LNCaP clone FGC (cell line): ENCODE measurements around the gene SPG7.

Source experiments
- DNase-seq: peaks from one replicate; pipeline ENCODE4 v3.0.0-alpha.2; 2011; ENCODE audit warnings: low read depth
- H3K4me3 ChIP-seq: 2 replicates; pipeline ENCODE4 v1.5.1; 2011; ENCODE audit warnings: mild to moderate bottlenecking, low read depth, low read length, control low read depth
- TF ChIP-seq, protein P1 (sequence below): IDR thresholded peaks from 2 replicates; pipeline ENCODE4 v1.5.1; 2012; ENCODE audit warnings: mild to moderate bottlenecking; ENCODE audit not compliant: control insufficient read depth, insufficient read depth; ENCODE audit errors: extremely low read depth

SPG7 gene

GRCh38 chr16:89491974-89492687 is 16.1 kb upstream of the SPG7 start:
- DNase-seq, result no peak
- peak overlapping the region; percentile 71 for H3K4me3 ChIP-seq
- TF ChIP-seq, protein P1, sequence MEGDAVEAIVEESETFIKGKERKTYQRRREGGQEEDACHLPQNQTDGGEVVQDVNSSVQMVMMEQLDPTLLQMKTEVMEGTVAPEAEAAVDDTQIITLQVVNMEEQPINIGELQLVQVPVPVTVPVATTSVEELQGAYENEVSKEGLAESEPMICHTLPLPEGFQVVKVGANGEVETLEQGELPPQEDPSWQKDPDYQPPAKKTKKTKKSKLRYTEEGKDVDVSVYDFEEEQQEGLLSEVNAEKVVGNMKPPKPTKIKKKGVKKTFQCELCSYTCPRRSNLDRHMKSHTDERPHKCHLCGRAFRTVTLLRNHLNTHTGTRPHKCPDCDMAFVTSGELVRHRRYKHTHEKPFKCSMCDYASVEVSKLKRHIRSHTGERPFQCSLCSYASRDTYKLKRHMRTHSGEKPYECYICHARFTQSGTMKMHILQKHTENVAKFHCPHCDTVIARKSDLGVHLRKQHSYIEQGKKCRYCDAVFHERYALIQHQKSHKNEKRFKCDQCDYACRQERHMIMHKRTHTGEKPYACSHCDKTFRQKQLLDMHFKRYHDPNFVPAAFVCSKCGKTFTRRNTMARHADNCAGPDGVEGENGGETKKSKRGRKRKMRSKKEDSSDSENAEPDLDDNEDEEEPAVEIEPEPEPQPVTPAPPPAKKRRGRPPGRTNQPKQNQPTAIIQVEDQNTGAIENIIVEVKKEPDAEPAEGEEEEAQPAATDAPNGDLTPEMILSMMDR, result no peak

- TF ChIP-seq, protein P1, result no peak
- no peak overlapping the region for H3K4me3 ChIP-seq
- no peak for DNase-seq
Measured at GRCh38 chr16:89493776-89494175, 14.4 kb upstream of the SPG7 start.

- TF ChIP-seq, protein P1, result no peak
- H3K4me3 ChIP-seq, result no peak overlapping the region
- no peak for DNase-seq
Measured at GRCh38 chr16:89495121-89495520, 13.1 kb upstream of the SPG7 start.

DNA sequence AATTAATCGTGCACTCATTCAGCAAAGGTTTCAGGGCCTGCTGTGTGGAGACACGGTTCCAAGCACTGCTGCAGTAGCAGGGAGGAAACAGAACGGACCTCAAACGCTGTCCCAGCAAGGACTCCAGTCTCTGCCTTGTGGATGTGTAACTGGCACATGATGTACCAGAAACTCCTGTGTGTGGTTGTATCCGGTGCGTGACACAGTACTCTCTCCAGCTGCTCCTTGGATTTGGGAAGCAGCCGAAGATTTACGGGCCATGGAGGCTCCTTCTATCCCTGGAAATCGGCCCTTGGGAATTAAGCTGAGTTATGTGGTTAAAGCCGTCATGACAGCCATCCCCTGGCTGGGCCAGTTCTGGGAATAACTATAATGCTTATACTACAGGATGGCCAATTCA is 9.4 kb upstream of the SPG7 start:
- TF ChIP-seq, protein P1, result no peak
- DNase-seq, result no peak

GRCh38 chr16:89499767-89500166 is 8.4 kb upstream of the SPG7 start:
- DNase-seq, result no peak
- H3K4me3 ChIP-seq, result no peak overlapping the region
- TF ChIP-seq, protein P1, result no peak

More for the DNA sequence above, 9.4 kb upstream of the SPG7 start:
- H3K4me3 ChIP-seq, result no peak overlapping the region

DNA sequence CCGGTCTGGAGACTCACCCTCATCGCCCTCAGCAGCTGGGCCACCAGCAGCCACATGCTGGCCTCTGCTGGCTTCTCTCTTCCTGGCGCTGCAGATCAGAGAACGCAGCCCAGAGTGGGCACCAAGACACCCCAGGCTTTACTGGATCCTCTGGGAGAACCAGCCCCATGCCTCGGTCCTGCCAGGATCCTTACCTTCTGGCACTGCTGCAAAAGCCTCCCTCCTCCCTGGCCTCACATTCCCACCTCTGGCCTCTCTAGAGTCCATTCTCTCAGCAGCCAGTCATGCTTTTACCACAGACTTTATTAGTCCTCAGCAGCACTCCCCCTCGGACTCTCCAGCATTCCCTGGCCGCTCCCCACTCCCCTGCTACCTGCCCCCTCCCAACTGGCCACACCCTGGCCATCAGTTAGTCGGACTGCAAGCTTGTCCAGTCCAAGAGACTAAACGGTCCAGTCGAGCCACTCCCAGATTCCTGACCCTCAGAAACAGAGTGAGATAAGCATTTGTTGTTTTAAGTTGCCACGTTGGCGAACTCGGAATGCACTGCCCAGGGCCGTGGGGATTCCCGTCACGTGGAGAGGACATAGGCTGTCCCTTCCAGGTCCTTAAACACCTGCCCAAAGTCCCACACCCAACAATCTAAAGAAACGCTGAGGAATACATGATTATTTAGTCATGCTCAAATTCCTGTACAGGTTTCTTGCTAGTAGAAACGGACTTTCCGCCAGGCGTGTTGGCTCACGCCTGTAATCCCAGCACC is 5.9 kb upstream of the SPG7 start:
- TF ChIP-seq, protein P1, result no peak
- no peak for DNase-seq
- H3K4me3 ChIP-seq, result no peak overlapping the region
